Testis (tissue), 2 donors: ENCODE results near the gene PLEKHM2.

Experiments used
- POLR2A ChIP-seq: fragments of 450-650 bp; IDR thresholded peaks from one replicate; pipeline ENCODE4 v1.6.1; 2017; ENCODE audit warnings: antibody characterized with exemption, mild to moderate bottlenecking, moderate library complexity
- TF ChIP-seq, protein P1 (sequence below), 3 experiments: fragments of 450-650 bp in 2 of 3; fragments of 200-600 bp in 1 of 3; sonication (generic) in 1 of 3; IDR thresholded peaks; one replicate each; pipeline ENCODE4 v1.5.1; 2016 to 2019; ENCODE audit warnings: antibody characterized with exemption in 3 of 3, mild to moderate bottlenecking in 2 of 3, moderate library complexity in 1 of 3

DNA sequence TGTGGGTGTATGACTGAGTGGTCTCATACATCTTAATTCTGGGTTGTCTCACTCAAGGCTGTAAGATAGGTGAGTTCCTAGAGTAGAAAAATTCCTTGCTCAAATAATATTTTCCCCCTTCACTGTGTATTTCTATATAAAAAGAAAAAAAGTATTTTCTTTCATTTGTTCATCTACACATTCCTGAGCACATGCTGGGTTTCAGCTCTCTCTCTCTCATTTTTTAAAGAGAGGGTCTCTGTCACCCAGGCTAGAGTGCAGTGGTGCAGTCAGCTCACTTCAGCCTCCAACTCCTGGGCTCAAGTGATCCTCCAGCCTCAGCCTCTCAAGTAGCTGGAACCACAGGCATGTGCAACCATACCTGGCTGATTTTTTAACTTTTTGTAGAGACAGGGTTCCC, 44.9 kb upstream of the PLEKHM2 start:
- TF ChIP-seq, protein P1, sequence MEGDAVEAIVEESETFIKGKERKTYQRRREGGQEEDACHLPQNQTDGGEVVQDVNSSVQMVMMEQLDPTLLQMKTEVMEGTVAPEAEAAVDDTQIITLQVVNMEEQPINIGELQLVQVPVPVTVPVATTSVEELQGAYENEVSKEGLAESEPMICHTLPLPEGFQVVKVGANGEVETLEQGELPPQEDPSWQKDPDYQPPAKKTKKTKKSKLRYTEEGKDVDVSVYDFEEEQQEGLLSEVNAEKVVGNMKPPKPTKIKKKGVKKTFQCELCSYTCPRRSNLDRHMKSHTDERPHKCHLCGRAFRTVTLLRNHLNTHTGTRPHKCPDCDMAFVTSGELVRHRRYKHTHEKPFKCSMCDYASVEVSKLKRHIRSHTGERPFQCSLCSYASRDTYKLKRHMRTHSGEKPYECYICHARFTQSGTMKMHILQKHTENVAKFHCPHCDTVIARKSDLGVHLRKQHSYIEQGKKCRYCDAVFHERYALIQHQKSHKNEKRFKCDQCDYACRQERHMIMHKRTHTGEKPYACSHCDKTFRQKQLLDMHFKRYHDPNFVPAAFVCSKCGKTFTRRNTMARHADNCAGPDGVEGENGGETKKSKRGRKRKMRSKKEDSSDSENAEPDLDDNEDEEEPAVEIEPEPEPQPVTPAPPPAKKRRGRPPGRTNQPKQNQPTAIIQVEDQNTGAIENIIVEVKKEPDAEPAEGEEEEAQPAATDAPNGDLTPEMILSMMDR (IDR thresholded peaks at IDR 0.05) = no peak
- TF ChIP-seq POLR2A = no peak
